Measurements from ENCODE around the gene HIPK2.

HIPK2 gene

GRCh38 chr7:139813151-139813550, 35.4 kb upstream of the HIPK2 start:
- no peaks in the 10 kb centered on the region for H3K79me2 ChIP-seq (ENCODE audit: insufficient read depth, low read length)
- H3K4me3 ChIP-seq (ENCODE audit: low read depth, low read length, poor library complexity, severe bottlenecking) = no peak overlapping the region
- H3K27ac ChIP-seq (ENCODE audit: low read depth, low read length, poor library complexity, severe bottlenecking) = no peak overlapping the region
- no peak overlapping the region for H3K4me2 ChIP-seq (ENCODE audit: low read length)
- H3F3A ChIP-seq (ENCODE audit: insufficient read depth, low read length) = no peaks in the 10 kb centered on the region
- H4K20me1 ChIP-seq (ENCODE audit: insufficient read depth, low read length) = no peaks in the 10 kb centered on the region
- no peaks in the 10 kb centered on the region; the same call in 1 of the 2 replicates for H3K27me3 ChIP-seq (ENCODE audit: insufficient read depth, low read length)
- no peaks in the 10 kb centered on the region for H3K36me3 ChIP-seq (ENCODE audit: insufficient read depth, low read length)
- H3K9me2 ChIP-seq (ENCODE audit: low read depth, low read length) = no peaks in the 10 kb centered on the region
- H3K9ac ChIP-seq (ENCODE audit: low read length) = no peak overlapping the region
- H2AFZ ChIP-seq (ENCODE audit: low read length) = no peak overlapping the region
- TF ChIP-seq CTCF (IDR thresholded peaks at IDR 0.05; ENCODE audit: low read length) = no peak
- TF ChIP-seq EZH2 (IDR thresholded peaks at IDR 0.05; ENCODE audit: borderline replicate concordance, low read length) = no peak
- no peaks in the 10 kb centered on the region for H3K4me1 ChIP-seq (ENCODE audit: insufficient read depth, low read length, severe bottlenecking)
- no peaks in the 10 kb centered on the region for H3K9me3 ChIP-seq (ENCODE audit: low read length)

- Histone ChIP-seq H3K9ac (ENCODE audit: low read length) (no peak overlapping the region), H3K4me3 (ENCODE audit: low read depth, low read length, poor library complexity, severe bottlenecking) (no peak overlapping the region), H2AFZ (ENCODE audit: low read length) (no peak overlapping the region), H3K9me2 (ENCODE audit: low read depth, low read length) (no peaks in the 10 kb centered on the region), H3K4me2 (ENCODE audit: low read length) (no peak overlapping the region), H3F3A (ENCODE audit: insufficient read depth, low read length) (no peaks in the 10 kb centered on the region), H3K27ac (ENCODE audit: low read depth, low read length, poor library complexity, severe bottlenecking) (no peak overlapping the region), H4K20me1 (ENCODE audit: insufficient read depth, low read length) (no peaks in the 10 kb centered on the region), H3K36me3 (ENCODE audit: insufficient read depth, low read length) (no peaks in the 10 kb centered on the region), H3K27me3 (ENCODE audit: insufficient read depth, low read length) (no peaks in the 10 kb centered on the region), H3K79me2 (ENCODE audit: insufficient read depth, low read length) (no peaks in the 10 kb centered on the region), H3K4me1 (ENCODE audit: insufficient read depth, low read length, severe bottlenecking) (no peaks in the 10 kb centered on the region), H3K9me3 (ENCODE audit: low read length) (no peaks in the 10 kb centered on the region)
- TF ChIP-seq EZH2 (IDR thresholded peaks at IDR 0.05; ENCODE audit: borderline replicate concordance, low read length) (no peak), CTCF (IDR thresholded peaks at IDR 0.05; ENCODE audit: low read length) (no peak)
Measured at GRCh38 chr7:139811066-139811465, 33.3 kb upstream of the HIPK2 start.

- Histone ChIP-seq H3K4me3 (ENCODE audit: low read depth, low read length, poor library complexity, severe bottlenecking) (no peak overlapping the region), H3K9me2 (ENCODE audit: low read depth, low read length) (no peaks in the 10 kb centered on the region), H3F3A (ENCODE audit: insufficient read depth, low read length) (no peaks in the 10 kb centered on the region), H3K4me2 (ENCODE audit: low read length) (no peak overlapping the region), H3K27me3 (ENCODE audit: insufficient read depth, low read length) (no peaks in the 10 kb centered on the region), H3K79me2 (ENCODE audit: insufficient read depth, low read length) (no peaks in the 10 kb centered on the region), H3K27ac (ENCODE audit: low read depth, low read length, poor library complexity, severe bottlenecking) (no peak overlapping the region), H3K4me1 (ENCODE audit: insufficient read depth, low read length, severe bottlenecking) (no peaks in the 10 kb centered on the region), H4K20me1 (ENCODE audit: insufficient read depth, low read length) (no peaks in the 10 kb centered on the region), H2AFZ (ENCODE audit: low read length) (no peak overlapping the region), H3K9ac (ENCODE audit: low read length) (no peak overlapping the region), H3K36me3 (ENCODE audit: insufficient read depth, low read length) (no peaks in the 10 kb centered on the region), H3K9me3 (ENCODE audit: low read length) (no peaks in the 10 kb centered on the region)
- TF ChIP-seq CTCF (IDR thresholded peaks at IDR 0.05; ENCODE audit: low read length) (no peak), EZH2 (IDR thresholded peaks at IDR 0.05; ENCODE audit: borderline replicate concordance, low read length) (no peak)
Measured at GRCh38 chr7:139808846-139809442, 31.1 kb upstream of the HIPK2 start.

Measured in OCI-LY1 (cell line).